ENCODE data around the gene CRX. TPM values are rescaled to one million over a fixed set of nuclear protein-coding genes. Genes with fewer than 3 reads are reported as not detected.

The CRX gene
- total and polyA plus RNA-seq, 2 of the 13 experiments (the other 11 are each of a cell fraction or from before 2014, with no cell fraction given) = not detected

- peak; percentile 67 for TF ChIP-seq RAD21 (CRISPR knock-in tag; IDR thresholded peaks at IDR 0.05)
- no peak for TF ChIP-seq NFIB (CRISPR knock-in tag; IDR thresholded peaks at IDR 0.05; ENCODE audit: borderline replicate concordance)
- TF ChIP-seq ZBTB38 (CRISPR knock-in tag; IDR thresholded peaks at IDR 0.05) = 0 out of 2 replicates have a peak, but pooled peaks have one; percentile 16
- no peak for TF ChIP-seq ZNF142 (CRISPR knock-in tag; IDR thresholded peaks at IDR 0.05)
- TF ChIP-seq MTERF4 (CRISPR knock-in tag; IDR thresholded peaks at IDR 0.05) = no peak
- TF ChIP-seq SALL1 (CRISPR knock-in tag; IDR thresholded peaks at IDR 0.05) = peak; percentile 54; the same call in 1 of the 2 replicates
- peak; percentile 42 for TF ChIP-seq SAP130 (CRISPR knock-in tag; IDR thresholded peaks at IDR 0.05; ENCODE audit: low read depth)
- TF ChIP-seq KDM2A (CRISPR knock-in tag; IDR thresholded peaks at IDR 0.05; ENCODE audit: borderline replicate concordance, low read depth) = peak; percentile 86; the same call in 1 of the 2 replicates
- no peak for TF ChIP-seq ZNF24 (IDR thresholded peaks at IDR 0.05)
- 0 out of 2 replicates have a peak, but pooled peaks have one; percentile 32 for TF ChIP-seq ZNF556 (CRISPR knock-in tag; IDR thresholded peaks at IDR 0.05; ENCODE audit: borderline replicate concordance)
- 0 out of 2 replicates have a peak, but pooled peaks have one; percentile 29 for TF ChIP-seq MIXL1 (CRISPR knock-in tag; IDR thresholded peaks at IDR 0.05)
- 0 out of 2 replicates have a peak, but pooled peaks have one; percentile 47 for TF ChIP-seq ARNT2 (CRISPR knock-in tag; IDR thresholded peaks at IDR 0.05; ENCODE audit: low read depth)
- 0 out of 2 replicates have a peak, but pooled peaks have one; percentile 18 for TF ChIP-seq ZFX (CRISPR knock-in tag; IDR thresholded peaks at IDR 0.05; ENCODE audit: low read depth)
- TF ChIP-seq ZNF362 (CRISPR knock-in tag; IDR thresholded peaks at IDR 0.05; ENCODE audit: borderline replicate concordance) = peak; percentile 28; the same call in 1 of the 2 replicates
- peak; percentile 16; the same call in 1 of the 2 replicates for TF ChIP-seq ZNF710 (CRISPR knock-in tag; IDR thresholded peaks at IDR 0.05; ENCODE audit: borderline replicate concordance)
- TF ChIP-seq BCLAF1 (IDR thresholded peaks at IDR 0.05) = no peak
- TF ChIP-seq ZNF891 (CRISPR knock-in tag; IDR thresholded peaks at IDR 0.05) = no peak
These were observed 41.8 kb downstream of the CRX start (continued) for GRCh38 chr19:47863514-47863936.

Data from HepG2 (cell line).